Measurements from ENCODE around the gene ANXA2. TPM values are rescaled to one million over a fixed set of nuclear protein-coding genes. Genes with fewer than 3 reads are reported as not detected.
A peak's percentile ranks its signal among the peaks of the same experiment; 100 is the strongest.
"Not testable (repeated sequence)": the region's sequence is repeated elsewhere in the genome, so short reads cannot be mapped to it uniquely, and the experiment has no call there.

Gene ANXA2
- total RNA-seq, 1 experiment from 2014 or later: 3,100 TPM

DNA sequence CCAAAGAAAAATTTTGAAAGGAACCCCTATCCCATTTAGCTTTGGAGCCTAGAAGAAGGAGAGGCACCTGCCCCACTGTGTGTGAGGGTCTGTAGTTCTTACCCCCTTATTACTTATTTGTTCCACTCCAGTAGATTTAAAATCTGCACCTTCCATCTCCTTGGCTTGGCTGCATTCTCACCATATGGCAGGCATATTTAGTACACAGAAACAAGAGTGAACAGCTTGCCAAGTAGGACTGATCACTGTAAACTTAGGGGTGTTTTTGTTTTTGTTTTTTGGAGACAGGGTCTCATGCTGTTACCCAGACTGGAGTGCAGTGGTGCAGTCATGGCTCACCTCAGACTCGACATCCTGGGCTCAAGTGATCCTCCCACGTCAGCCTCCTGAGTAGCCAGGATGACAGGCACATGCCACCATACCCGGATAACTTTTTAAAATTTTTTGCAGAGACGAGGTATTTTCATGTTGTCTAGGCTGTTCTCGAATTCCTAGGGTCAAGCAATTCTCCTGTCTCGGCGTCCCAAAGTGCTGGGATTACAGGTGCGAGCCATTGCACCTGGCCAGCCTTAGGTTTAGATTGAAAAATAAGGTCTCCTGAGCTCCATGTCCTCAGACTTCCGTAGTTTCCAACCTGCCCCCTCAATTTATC is 14.1 kb upstream of the ANXA2 start:
- no TSS peak for BruUV-seq (replicated peaks)
- intact Hi-C loops (cut with micrococcal nuclease; ENCODE audit: unreplicated experiment): no loop called here
- Mint-ChIP-seq H3K27me3 (ENCODE audit: unreplicated experiment) (no peaks in the 10 kb centered on the region), H3K27ac (ENCODE audit: unreplicated experiment) (peak overlapping the region; percentile 33), H3K4me3 (ENCODE audit: low read depth, unreplicated experiment) (no peak overlapping the region), H3K9me3 (ENCODE audit: low read depth, unreplicated experiment) (no peaks in the 10 kb centered on the region), H3K4me1 (ENCODE audit: low read depth, unreplicated experiment) (peaks cover 58% of the 10 kb centered on the region), H3K36me3 (ENCODE audit: insufficient read depth, unreplicated experiment) (peaks cover 24% of the 10 kb centered on the region)
- DNase-seq: no peak
- CTCF ChIA-PET: no interaction called here
- TF ChIP-seq, protein P1, sequence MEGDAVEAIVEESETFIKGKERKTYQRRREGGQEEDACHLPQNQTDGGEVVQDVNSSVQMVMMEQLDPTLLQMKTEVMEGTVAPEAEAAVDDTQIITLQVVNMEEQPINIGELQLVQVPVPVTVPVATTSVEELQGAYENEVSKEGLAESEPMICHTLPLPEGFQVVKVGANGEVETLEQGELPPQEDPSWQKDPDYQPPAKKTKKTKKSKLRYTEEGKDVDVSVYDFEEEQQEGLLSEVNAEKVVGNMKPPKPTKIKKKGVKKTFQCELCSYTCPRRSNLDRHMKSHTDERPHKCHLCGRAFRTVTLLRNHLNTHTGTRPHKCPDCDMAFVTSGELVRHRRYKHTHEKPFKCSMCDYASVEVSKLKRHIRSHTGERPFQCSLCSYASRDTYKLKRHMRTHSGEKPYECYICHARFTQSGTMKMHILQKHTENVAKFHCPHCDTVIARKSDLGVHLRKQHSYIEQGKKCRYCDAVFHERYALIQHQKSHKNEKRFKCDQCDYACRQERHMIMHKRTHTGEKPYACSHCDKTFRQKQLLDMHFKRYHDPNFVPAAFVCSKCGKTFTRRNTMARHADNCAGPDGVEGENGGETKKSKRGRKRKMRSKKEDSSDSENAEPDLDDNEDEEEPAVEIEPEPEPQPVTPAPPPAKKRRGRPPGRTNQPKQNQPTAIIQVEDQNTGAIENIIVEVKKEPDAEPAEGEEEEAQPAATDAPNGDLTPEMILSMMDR (IDR thresholded peaks at IDR 0.05; ENCODE audit: unreplicated experiment): no peak

GRCh38 chr15:60410350-60410749 is 12.6 kb upstream of the ANXA2 start:
- BruUV-seq (replicated peaks); H3K4me3 Mint-ChIP-seq (ENCODE audit: low read depth, unreplicated experiment); H3K27ac Mint-ChIP-seq (ENCODE audit: unreplicated experiment); intact Hi-C loops (cut with micrococcal nuclease; ENCODE audit: unreplicated experiment); H3K27me3 Mint-ChIP-seq (ENCODE audit: unreplicated experiment); DNase-seq; CTCF ChIA-PET; H3K9me3 Mint-ChIP-seq (ENCODE audit: low read depth, unreplicated experiment): not testable (repeated sequence)
- Mint-ChIP-seq H3K36me3 (ENCODE audit: insufficient read depth, unreplicated experiment) (peaks cover 24% of the 10 kb centered on the region), H3K4me1 (ENCODE audit: low read depth, unreplicated experiment) (peaks cover 68% of the 10 kb centered on the region)

DNA sequence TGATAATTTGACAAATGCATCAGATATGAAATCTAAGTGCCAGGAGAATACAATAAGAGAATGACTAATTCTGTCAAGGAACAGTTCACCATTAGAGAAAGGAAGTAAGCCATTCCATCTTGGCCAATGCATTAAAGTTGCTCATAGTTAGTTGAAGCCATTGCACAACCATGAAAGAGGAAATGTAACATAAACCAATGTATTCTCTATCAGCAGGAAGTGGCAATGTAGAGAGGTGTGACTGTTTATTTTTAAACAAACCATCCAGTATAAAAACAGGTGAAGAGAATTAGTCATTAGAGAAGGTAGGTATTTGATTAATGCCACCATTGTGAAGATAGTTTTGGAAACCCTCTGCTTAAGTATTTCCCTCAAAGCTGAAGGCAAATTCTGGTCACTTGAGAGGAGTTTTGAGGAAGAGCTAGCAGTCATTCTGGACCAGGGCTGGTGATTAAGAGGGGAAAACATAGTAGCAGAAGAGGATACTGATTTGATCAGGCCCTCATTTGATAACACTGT is 10.7 kb upstream of the ANXA2 start:
- peaks cover 64% of the 10 kb centered on the region for H3K4me1 Mint-ChIP-seq (ENCODE audit: low read depth, unreplicated experiment)
- H3K9me3 Mint-ChIP-seq (ENCODE audit: low read depth, unreplicated experiment): no peaks in the 10 kb centered on the region
- CTCF ChIA-PET: interaction anchor here (1.1 to 3.1 kb wide), 3 partner anchors 10 to 34 kb away, joined by 3 to 16 read pairs (median 5); partner anchors contain the start of gene ANXA2
- DNase-seq: no peak
- intact Hi-C loops (cut with micrococcal nuclease; ENCODE audit: unreplicated experiment): loop anchor here (1.0 to 5.0 kb wide), 2 partner anchors 12 to 36 kb away; no protein-coding TSS in a partner anchor
- H3K27ac Mint-ChIP-seq (ENCODE audit: unreplicated experiment): peak overlapping the region; percentile 100
- H3K27me3 Mint-ChIP-seq (ENCODE audit: unreplicated experiment): no peaks in the 10 kb centered on the region
- peak overlapping the region; percentile 55 for H3K4me3 Mint-ChIP-seq (ENCODE audit: low read depth, unreplicated experiment)
- no TSS peak for BruUV-seq (replicated peaks)
- peaks cover 17% of the 10 kb centered on the region for H3K36me3 Mint-ChIP-seq (ENCODE audit: insufficient read depth, unreplicated experiment)
- TF ChIP-seq, protein P1 (IDR thresholded peaks at IDR 0.05; ENCODE audit: unreplicated experiment): no peak

DNA sequence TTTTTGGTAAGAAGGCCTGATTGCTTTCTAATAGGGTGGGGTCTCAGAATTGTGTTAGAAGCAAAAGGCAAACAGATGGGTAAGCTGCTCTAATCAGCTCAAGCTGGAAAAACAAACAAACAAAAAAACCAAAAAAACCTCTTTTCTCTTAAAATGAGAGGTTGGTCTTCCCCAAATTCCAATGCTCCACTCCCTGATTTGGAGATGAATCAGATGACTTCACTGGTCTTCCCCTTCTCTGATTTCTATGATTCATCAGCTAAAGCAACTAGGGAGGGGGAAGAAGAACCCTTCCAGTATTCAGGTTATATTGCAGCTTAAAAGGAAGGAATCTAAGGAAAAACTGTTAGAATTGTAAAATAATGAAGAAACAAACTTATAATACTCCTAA is 9.6 kb upstream of the ANXA2 start:
- H3K27me3 Mint-ChIP-seq (ENCODE audit: unreplicated experiment): no peaks in the 10 kb centered on the region
- intact Hi-C loops (cut with micrococcal nuclease; ENCODE audit: unreplicated experiment): loop anchor here (5.0 kb wide), 1 partner anchor 35 kb away; no protein-coding TSS in a partner anchor
- BruUV-seq (replicated peaks): no TSS peak
- no peaks in the 10 kb centered on the region for H3K9me3 Mint-ChIP-seq (ENCODE audit: low read depth, unreplicated experiment)
- TF ChIP-seq, protein P1 (IDR thresholded peaks at IDR 0.05; ENCODE audit: unreplicated experiment): no peak
- H3K4me3 Mint-ChIP-seq (ENCODE audit: low read depth, unreplicated experiment): peak overlapping the region; percentile 55
- H3K4me1 Mint-ChIP-seq (ENCODE audit: low read depth, unreplicated experiment): peaks cover 67% of the 10 kb centered on the region
- CTCF ChIA-PET: interaction anchor here (1.0 to 3.1 kb wide), 5 partner anchors 9 to 33 kb away, joined by 3 to 16 read pairs (median 5); partner anchors contain the start of gene ANXA2
- DNase-seq: no peak
- H3K36me3 Mint-ChIP-seq (ENCODE audit: insufficient read depth, unreplicated experiment): peaks cover 17% of the 10 kb centered on the region
- peak overlapping the region; percentile 100 for H3K27ac Mint-ChIP-seq (ENCODE audit: unreplicated experiment)
